Loucy (cell line): ENCODE measurements around the gene RETREG3.

Experiments
- H2AFZ ChIP-seq: fragments of 200-600 bp; sonication (generic); 2 replicates; pipeline ENCODE4 v1.6.0; 2016; ENCODE audit warnings: antibody characterized with exemption, mild to moderate bottlenecking, low read length, moderate library complexity
- H3F3A ChIP-seq: fragments of 200-600 bp; 2 replicates; pipeline ENCODE4 v1.6.0; 2016; ENCODE audit warnings: antibody characterized with exemption, low read depth, mild to moderate bottlenecking
- H3K27me3 ChIP-seq: fragments of 200-600 bp; sonication (generic); 2 replicates; pipeline ENCODE4 v1.6.1; 2014; ENCODE audit warnings: low read length, mild to moderate bottlenecking; ENCODE audit not compliant: insufficient read depth, poor library complexity, severe bottlenecking
- H3K36me3 ChIP-seq: fragments of 200-600 bp; sonication (generic); 2 replicates; pipeline ENCODE4 v1.6.1; 2016; ENCODE audit warnings: low read length; ENCODE audit not compliant: insufficient read depth
- H3K4me1 ChIP-seq: fragments of 200-600 bp; sonication (generic); 2 replicates; pipeline ENCODE4 v1.5.1; 2014; ENCODE audit warnings: low read length, mild to moderate bottlenecking; ENCODE audit not compliant: insufficient read depth, poor library complexity, severe bottlenecking
- H3K4me2 ChIP-seq: fragments of 200-600 bp; sonication (generic); 2 replicates; pipeline ENCODE4 v1.6.0; 2014; ENCODE audit warnings: antibody characterized with exemption, low read length, low read depth, mild to moderate bottlenecking; ENCODE audit not compliant: poor library complexity, severe bottlenecking
- H3K4me3 ChIP-seq: fragments of 200-600 bp; sonication (generic); 2 replicates; pipeline ENCODE4 v1.5.1; 2014; ENCODE audit warnings: low read length, mild to moderate bottlenecking, mixed read lengths; ENCODE audit not compliant: poor library complexity, severe bottlenecking
- H3K79me2 ChIP-seq: fragments of 200-600 bp; sonication (generic); 2 replicates; pipeline ENCODE4 v1.6.1; 2014; ENCODE audit warnings: low read length; ENCODE audit not compliant: insufficient read depth
- H3K9ac ChIP-seq: fragments of 200-600 bp; sonication (generic); 2 replicates; pipeline ENCODE4 v1.6.0; 2014; ENCODE audit warnings: mild to moderate bottlenecking, low read depth, low read length, moderate library complexity; ENCODE audit not compliant: poor library complexity, severe bottlenecking
- H3K9me2 ChIP-seq: fragments of 200-600 bp; sonication (generic); replicated peaks from 2 replicates; pipeline ENCODE4 v1.6.1; 2016; ENCODE audit warnings: low read depth, low read length, mixed read lengths
- H3K9me3 ChIP-seq: fragments of 200-600 bp; sonication (generic); 2 replicates; pipeline ENCODE4 v1.6.1; 2014; ENCODE audit warnings: mild to moderate bottlenecking, antibody characterized with exemption, low read length, low read depth; ENCODE audit not compliant: insufficient read depth
- H4K20me1 ChIP-seq: fragments of 200-600 bp; sonication (generic); 2 replicates; pipeline ENCODE4 v1.6.0; 2014; ENCODE audit warnings: antibody characterized with exemption, low read length, mild to moderate bottlenecking; ENCODE audit not compliant: insufficient read depth, poor library complexity, severe bottlenecking
- CTCF ChIP-seq: fragments of 200-600 bp; sonication (generic); conservative IDR thresholded peaks from 2 replicates; pipeline ENCODE4 v1.5.1; 2014; ENCODE audit warnings: mild to moderate bottlenecking, antibody characterized with exemption, low read length
- EZH2phosphoT487 ChIP-seq: fragments of 200-600 bp; IDR thresholded peaks from 2 replicates; pipeline ENCODE4 v1.6.1; 2018; ENCODE audit warnings: antibody characterized with exemption, mild to moderate bottlenecking, moderate library complexity, borderline replicate concordance

The RETREG3 gene

GRCh38 chr17:42607769-42608168 is 1.4 kb downstream of the RETREG3 start:
- H4K20me1 ChIP-seq: peaks cover 22% of the 10 kb centered on the region

GRCh38 chr17:42603318-42603717 is 5.9 kb downstream of the RETREG3 start:
- no peaks in the 10 kb centered on the region for H3K36me3 ChIP-seq
- H3K9me3 ChIP-seq: no peaks in the 10 kb centered on the region
- H3K9ac ChIP-seq: no peak overlapping the region
- peaks cover 71% of the 10 kb centered on the region for H3K79me2 ChIP-seq
- TF ChIP-seq CTCF (no peak), EZH2phosphoT487 (no peak)
- no peak overlapping the region for H3K4me3 ChIP-seq
- no peak overlapping the region for H2AFZ ChIP-seq
- peaks cover 21% of the 10 kb centered on the region for H4K20me1 ChIP-seq
- H3K4me2 ChIP-seq: peak overlapping the region; percentile 25
- peaks cover 27% of the 10 kb centered on the region for H3K4me1 ChIP-seq
- H3K9me2 ChIP-seq: no peaks in the 10 kb centered on the region
- no peaks in the 10 kb centered on the region for H3K27me3 ChIP-seq
- no peaks in the 10 kb centered on the region for H3F3A ChIP-seq

More at GRCh38 chr17:42607769-42608168, 1.4 kb downstream of the RETREG3 start:
- H3K9me2 ChIP-seq: no peaks in the 10 kb centered on the region
- no peaks in the 10 kb centered on the region for H3K27me3 ChIP-seq
- no peaks in the 10 kb centered on the region for H3K9me3 ChIP-seq
- H2AFZ ChIP-seq: no peak overlapping the region
- H3K36me3 ChIP-seq: peaks cover 9% of the 10 kb centered on the region; the same call in 1 of the 2 replicates
- TF ChIP-seq EZH2phosphoT487 (no peak), CTCF (no peak)
- H3F3A ChIP-seq: no peaks in the 10 kb centered on the region
- H3K79me2 ChIP-seq: peaks cover 83% of the 10 kb centered on the region
- peak overlapping the region; percentile 90 for H3K4me3 ChIP-seq
- H3K9ac ChIP-seq: peak overlapping the region; percentile 86
- H3K4me1 ChIP-seq: peaks cover 28% of the 10 kb centered on the region
- H3K4me2 ChIP-seq: peak overlapping the region; percentile 75

- Histone ChIP-seq H3K9me3 (no peaks in the 10 kb centered on the region), H2AFZ (no peak overlapping the region), H4K20me1 (peaks cover 8% of the 10 kb centered on the region), H3K79me2 (peaks cover 27% of the 10 kb centered on the region; the same call in 1 of the 2 replicates), H3K9me2 (no peaks in the 10 kb centered on the region), H3K27me3 (no peaks in the 10 kb centered on the region), H3K4me3 (no peak overlapping the region), H3K4me1 (peaks cover 5% of the 10 kb centered on the region), H3K9ac (no peak overlapping the region), H3F3A (no peaks in the 10 kb centered on the region), H3K36me3 (no peaks in the 10 kb centered on the region), H3K4me2 (no peak overlapping the region)
- TF ChIP-seq EZH2phosphoT487 (no peak), CTCF (no peak)
Observed at GRCh38 chr17:42598905-42599304, 10.3 kb downstream of the RETREG3 start.
